Stimulated activated naive CD4-positive, alpha-beta T cell (primary cell): Measurements from ENCODE around the gene SOBP.
"Not testable (repeated sequence)": the region's sequence is repeated elsewhere in the genome, so short reads cannot be mapped to it uniquely, and the experiment has no call there.

ENCODE experiments used
- DNase-seq, 6 experiments: peaks; one replicate each; lab custom pipeline; 2025; lab: John Stamatoyannopoulos, UW

SOBP gene

GRCh38 chr6:107553121-107553520 lies 63.2 kb downstream of the SOBP start:
- not testable (repeated sequence) for DNase-seq

- DNase-seq, result no peak
These were observed 64.4 kb downstream of the SOBP start for GRCh38 chr6:107554326-107554725.

DNA sequence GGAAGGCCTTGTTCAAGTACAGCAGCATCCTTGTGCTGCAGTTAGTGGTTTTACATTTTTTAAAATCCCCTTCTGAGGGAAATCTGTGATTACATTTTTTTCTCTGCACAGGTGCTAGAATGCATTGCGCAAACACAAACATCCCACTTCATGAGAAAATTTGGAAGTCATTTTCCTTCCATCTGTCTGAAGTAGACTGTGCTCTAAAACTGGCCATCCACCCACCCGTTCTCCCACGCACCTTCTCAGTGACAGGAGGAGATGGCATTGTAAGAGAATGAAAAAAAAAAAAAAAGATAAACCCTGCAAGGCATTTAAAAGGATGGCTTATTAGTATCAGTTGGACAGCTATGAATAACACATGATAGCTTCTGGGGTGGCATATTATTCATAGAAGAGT lies 65.0 kb downstream of the SOBP start:
- DNase-seq, result no peak

DNA sequence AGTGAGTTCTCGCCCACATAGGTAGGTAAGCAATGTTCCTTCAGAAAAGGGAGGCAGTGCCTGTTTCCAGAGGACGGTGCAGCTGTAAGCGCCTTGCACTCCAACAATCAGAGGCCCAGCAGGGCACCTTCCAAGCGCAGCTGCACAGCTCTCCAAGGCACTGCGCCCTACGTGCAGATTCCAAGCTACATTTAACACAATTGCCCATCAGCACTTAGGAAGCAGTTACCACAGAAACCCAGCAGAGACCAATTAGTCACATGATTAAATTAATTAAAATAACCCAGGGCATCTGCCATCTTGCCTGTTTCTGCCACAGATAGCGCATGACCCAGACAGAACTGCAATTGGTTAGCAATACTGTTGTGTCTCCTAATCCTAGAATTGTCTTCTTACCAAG lies 65.5 kb downstream of the SOBP start:
- no peak for DNase-seq

GRCh38 chr6:107556082-107556481 lies 66.2 kb downstream of the SOBP start:
- DNase-seq, result no peak

GRCh38 chr6:107557698-107558097 lies 67.8 kb downstream of the SOBP start:
- DNase-seq, result no peak

- DNase-seq, result no peak
These were observed 70.7 kb downstream of the SOBP start for GRCh38 chr6:107560657-107561056.

DNA sequence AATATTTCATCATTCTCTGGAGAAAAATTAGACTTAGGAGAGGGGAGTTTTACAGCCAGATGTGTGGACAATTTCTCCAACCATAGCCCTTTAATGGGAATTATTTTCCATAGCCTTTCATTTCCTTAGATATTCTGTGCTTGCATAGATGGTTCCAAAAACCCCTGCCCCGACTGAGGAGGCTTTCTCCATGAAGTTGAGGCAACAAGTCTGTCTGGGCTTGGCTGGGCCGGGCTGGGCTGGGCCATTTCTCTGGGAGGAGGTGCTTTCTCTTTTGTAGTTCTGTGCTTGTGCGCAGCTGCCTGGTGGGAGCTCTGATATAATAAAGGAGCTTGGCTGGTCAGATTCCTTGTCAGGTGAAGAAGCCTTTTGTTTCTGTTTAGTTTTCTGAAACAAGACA lies 71.4 kb downstream of the SOBP start:
- no peak for DNase-seq

DNA sequence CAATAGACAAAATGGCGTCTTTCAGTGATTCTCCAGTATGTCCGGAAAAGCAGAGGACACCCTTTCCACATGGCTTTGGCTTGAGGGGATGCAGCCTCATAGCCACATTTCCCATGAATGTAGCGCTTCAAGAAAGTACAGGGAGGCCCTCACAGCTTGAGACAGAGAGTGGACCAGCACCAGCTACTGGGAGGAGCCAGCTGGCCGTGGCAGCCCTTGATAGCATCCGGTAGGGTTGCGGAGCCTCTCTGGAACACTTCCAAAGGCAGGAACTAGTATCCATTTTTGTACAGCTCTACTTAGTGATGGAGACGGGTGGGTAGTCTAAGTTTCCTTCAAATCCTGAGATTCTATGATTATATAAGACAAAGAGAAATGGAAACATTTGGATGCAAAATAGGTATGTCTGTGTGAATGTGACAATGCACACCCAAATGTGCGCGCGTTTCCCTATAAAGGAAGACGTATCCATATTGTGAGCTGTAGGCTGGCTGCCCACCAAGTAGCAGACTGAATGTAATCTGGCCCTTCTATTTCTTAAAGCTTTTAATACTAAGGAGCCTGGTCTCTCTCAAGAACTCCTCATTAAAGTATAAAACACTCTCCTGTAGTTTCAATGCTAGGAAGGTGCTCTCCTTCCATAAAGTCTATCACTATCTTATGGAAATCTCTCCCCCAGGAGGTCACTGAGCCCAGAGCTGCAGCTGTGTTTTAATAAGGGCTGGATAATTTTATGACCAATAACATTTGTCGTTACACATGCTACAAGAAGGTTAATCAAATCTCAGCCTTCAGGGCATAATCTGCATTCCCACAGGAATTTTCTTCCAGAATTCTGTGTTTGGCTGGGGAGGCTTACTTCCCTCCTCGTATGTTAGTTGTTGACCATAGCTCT lies 74.0 kb downstream of the SOBP start:
- DNase-seq, result no peak

GRCh38 chr6:107564589-107564951 lies 74.7 kb downstream of the SOBP start:
- no peak for DNase-seq

DNA sequence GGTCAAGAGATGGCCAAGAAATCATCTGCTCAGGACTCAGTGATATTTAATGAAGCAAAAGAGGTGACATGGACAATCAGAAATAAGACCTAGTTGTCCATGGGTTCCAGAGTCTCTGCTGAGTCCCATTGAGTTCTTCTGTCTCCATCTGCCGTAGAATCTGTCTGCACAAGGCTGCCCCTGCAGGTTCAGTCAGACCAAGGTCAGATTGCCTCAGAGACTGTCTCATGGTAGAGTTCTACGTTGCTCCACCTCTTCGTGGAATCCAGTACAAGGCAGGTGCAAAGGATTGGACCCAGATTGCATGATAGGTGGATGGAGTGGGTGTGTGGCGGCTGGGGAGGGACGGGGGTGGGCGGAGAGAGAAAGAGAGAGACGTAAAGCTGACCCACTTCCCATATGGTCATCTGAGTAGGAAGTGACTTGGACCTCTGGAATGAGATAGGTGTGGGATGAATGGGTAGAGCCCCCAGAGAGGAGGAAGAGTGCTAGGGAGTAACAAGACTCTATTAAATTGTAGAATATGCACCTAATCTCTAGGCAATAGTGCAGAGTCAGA lies 75.3 kb downstream of the SOBP start:
- DNase-seq, result no peak

DNA sequence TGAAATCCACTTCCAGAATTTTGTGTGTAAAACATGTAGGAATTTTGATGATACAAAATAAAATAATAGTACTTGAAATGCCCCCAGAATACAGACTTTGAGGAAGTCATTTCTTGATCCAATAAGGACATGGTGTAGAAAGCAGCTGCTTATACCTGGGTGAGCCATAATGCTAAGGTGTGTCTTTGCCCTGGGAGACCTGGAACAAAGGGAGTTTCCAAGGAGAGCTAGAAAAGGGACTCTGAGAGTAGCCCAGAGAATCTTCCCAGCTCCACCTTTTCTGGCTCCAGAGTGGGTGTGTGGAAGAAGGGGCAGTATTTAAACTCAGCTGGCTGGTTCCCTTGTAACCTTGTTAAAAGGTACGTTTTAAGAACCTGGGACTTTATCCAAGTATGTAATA lies 77.7 kb downstream of the SOBP start:
- DNase-seq, result no peak

GRCh38 chr6:107569473-107569872 lies 79.6 kb downstream of the SOBP start:
- no peak for DNase-seq

GRCh38 chr6:107571354-107571753 lies 81.4 kb downstream of the SOBP start:
- no peak for DNase-seq

GRCh38 chr6:107572886-107573285 lies 83.0 kb downstream of the SOBP start:
- DNase-seq, result no peak

GRCh38 chr6:107574856-107575255 lies 84.9 kb downstream of the SOBP start:
- DNase-seq, result no peak

GRCh38 chr6:107576852-107577251 lies 86.9 kb downstream of the SOBP start:
- DNase-seq, result no peak

DNA sequence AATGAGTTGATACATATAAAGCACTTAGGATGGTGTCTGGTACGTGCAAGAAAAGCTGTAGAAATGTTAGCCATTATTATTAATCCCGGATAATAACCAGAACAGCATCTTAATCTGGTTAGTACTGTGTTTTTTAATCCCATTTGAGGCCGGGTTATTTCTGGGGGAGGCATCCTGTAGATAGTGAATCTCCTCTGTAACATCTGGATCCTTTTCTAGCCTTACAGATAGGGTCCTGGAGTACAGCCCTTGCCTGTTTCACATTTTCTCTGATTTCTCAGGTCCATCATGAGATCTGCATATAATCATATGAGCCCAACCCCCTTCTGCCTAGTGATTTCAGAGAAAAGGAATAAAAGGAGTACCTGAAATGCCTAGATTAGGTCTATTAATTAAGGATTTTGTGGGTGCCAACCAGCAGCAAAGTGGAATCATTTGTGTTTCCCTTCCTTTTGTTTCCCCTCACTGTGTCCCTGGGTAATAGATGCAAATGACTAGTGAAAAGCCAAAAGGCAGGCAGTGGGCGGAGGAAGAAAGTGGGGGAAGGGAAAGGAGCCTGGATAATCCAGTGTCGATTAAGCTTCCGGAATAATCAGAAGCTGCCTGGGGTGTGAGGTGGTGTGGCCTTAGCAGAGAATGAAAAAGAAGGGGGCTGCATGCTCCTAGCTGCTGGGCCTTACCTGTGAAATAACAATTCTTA lies 88.9 kb downstream of the SOBP start:
- DNase-seq, result no peak

GRCh38 chr6:107579456-107580056 lies 89.6 kb downstream of the SOBP start:
- no peak for DNase-seq

DNA sequence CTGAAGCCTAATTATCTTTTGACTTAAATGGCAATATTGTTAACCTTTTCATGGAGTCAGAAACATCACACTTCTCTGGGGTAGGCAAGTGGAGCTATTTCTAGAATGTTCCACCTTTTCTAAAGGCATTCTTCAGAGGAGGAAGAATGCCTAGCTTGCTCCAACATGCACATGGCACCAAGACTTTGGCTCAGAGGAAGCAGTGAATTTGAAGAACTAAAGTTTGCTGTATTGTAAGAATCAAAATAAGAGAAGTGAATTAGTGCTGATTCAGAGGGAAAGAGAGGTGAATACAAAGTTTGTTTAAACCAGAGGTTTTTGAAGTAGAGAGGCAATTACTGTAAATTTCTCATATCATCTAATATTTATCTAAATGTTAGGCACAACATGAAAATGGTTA lies 92.2 kb downstream of the SOBP start:
- no peak for DNase-seq

DNA sequence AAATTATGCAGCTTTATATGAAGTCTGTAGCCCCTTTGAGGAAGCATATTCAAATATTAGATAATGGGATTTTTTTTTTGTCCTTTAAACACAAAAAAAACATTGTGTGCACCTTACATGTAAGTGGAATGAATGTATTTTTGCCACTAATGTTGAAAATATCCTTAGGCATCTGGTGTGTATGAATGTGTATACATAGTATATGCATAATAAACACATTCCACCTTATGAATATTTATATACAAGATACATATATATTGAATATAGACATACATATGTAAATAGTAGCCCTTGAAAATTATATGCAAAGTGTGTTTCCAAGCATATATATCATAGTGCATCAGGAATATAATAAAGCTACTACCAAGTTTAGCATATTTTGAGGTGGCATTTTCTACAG lies 94.8 kb downstream of the SOBP start:
- no peak for DNase-seq

- no peak for DNase-seq
These were observed 96.0 kb downstream of the SOBP start for GRCh38 chr6:107585815-107586435.
